Left kidney (tissue), 2 donors: ENCODE measurements around the gene TPM1. TPM values are rescaled to one million over a fixed set of nuclear protein-coding genes. Genes with fewer than 3 reads are reported as not detected.

Experiments used
- DNase-seq: peaks from one replicate; pipeline ENCODE4 v3.0.0-alpha.2; 2013
- polyA plus RNA-seq: library from polyadenylated mRNA; unstranded; fragments of 120-200 nt; gene quantifications from one replicate; pipeline ENCODE4 v1.2.1, GENCODE V29; 2013; ENCODE audit not compliant: insufficient read length

Gene TPM1
- polyA plus RNA-seq, 1 donor = 573 TPM

GRCh38 chr15:63052961-63053698 is 10.6 kb downstream of the TPM1 start:
- DNase-seq = no peak

GRCh38 chr15:63054281-63054683 is 11.7 kb downstream of the TPM1 start:
- DNase-seq = no peak

- DNase-seq = no peak
Measured at GRCh38 chr15:63054985-63055384, 12.4 kb downstream of the TPM1 start.

GRCh38 chr15:63056829-63057228 is 14.3 kb downstream of the TPM1 start:
- no peak for DNase-seq

GRCh38 chr15:63057468-63058345 is 15.2 kb downstream of the TPM1 start:
- DNase-seq = no peak

GRCh38 chr15:63059075-63059474 is 16.5 kb downstream of the TPM1 start:
- no peak for DNase-seq

GRCh38 chr15:63059573-63060216 is 17.1 kb downstream of the TPM1 start:
- DNase-seq = no peak

GRCh38 chr15:63060699-63061098 is 18.2 kb downstream of the TPM1 start:
- no peak for DNase-seq

GRCh38 chr15:63061975-63062374 is 19.4 kb downstream of the TPM1 start:
- DNase-seq = peak; percentile 64

- DNase-seq = no peak
Measured at GRCh38 chr15:63063164-63063756, 20.7 kb downstream of the TPM1 start.

- no peak for DNase-seq
Measured at GRCh38 chr15:63063877-63064409, 21.4 kb downstream of the TPM1 start.

GRCh38 chr15:63065262-63066221 is 23.0 kb downstream of the TPM1 start:
- DNase-seq = no peak

GRCh38 chr15:63066272-63066671 is 23.7 kb downstream of the TPM1 start:
- DNase-seq = no peak

- no peak for DNase-seq
Measured at GRCh38 chr15:63067306-63067705, 24.8 kb downstream of the TPM1 start.

GRCh38 chr15:63067976-63068743 is 25.6 kb downstream of the TPM1 start:
- no peak for DNase-seq

- DNase-seq = no peak
Measured at GRCh38 chr15:63069616-63070090, 27.1 kb downstream of the TPM1 start.

GRCh38 chr15:63070681-63071129 is 28.2 kb downstream of the TPM1 start:
- DNase-seq = no peak

- DNase-seq = no peak
Measured at GRCh38 chr15:63071288-63071909, 28.9 kb downstream of the TPM1 start.

- DNase-seq = no peak
Measured at GRCh38 chr15:63072023-63072650, 29.6 kb downstream of the TPM1 start.
